ENCODE data around the gene MED12.

GRCh38 chrX:71151366-71151765 is 33.0 kb downstream of the MED12 start:
- TF ChIP-seq CTCF (IDR thresholded peaks at IDR 0.05) (no peak), POLR2A (IDR thresholded peaks at IDR 0.05) (no peak)
